ENCODE data around the gene DDB1.

Gene DDB1

GRCh38 chr11:61277186-61278000 is 55.5 kb downstream of the DDB1 start:
- DNase-seq (ENCODE audit: insufficient read length, low spot score) (no peak), FAIRE-seq (no peak)
- TF ChIP-seq POU2F2 (IDR thresholded peaks at IDR 0.05; ENCODE audit: low read depth, low read length) (no peak), SPI1 (IDR thresholded peaks at IDR 0.05; ENCODE audit: low read depth, low read length) (no peak)

- FAIRE-seq = no peak
- no peak for DNase-seq (ENCODE audit: insufficient read length, low spot score)
- no peak for TF ChIP-seq PAX5 (IDR thresholded peaks at IDR 0.05; ENCODE audit: insufficient read depth, low read length, severe bottlenecking)
Measured at GRCh38 chr11:61275191-61275590, 57.7 kb downstream of the DDB1 start.

GRCh38 chr11:61274084-61274483 is 58.8 kb downstream of the DDB1 start:
- FAIRE-seq (no peak), DNase-seq (ENCODE audit: insufficient read length, low spot score) (no peak)
- TF ChIP-seq POLR2AphosphoS5 (IDR thresholded peaks at IDR 0.05; ENCODE audit: low read depth, low read length) = no peak
- no peak for TF ChIP-seq SPI1 (IDR thresholded peaks at IDR 0.05; ENCODE audit: low read depth, low read length)
- TF ChIP-seq PAX5 (IDR thresholded peaks at IDR 0.05; ENCODE audit: insufficient read depth, low read length, severe bottlenecking) = no peak
- no peak for TF ChIP-seq TAF1 (IDR thresholded peaks at IDR 0.05; ENCODE audit: low read depth, low read length)
- no peak for TF ChIP-seq POLR2A (IDR thresholded peaks at IDR 0.05; ENCODE audit: low read depth, low read length)
- no peak for TF ChIP-seq POU2F2 (IDR thresholded peaks at IDR 0.05; ENCODE audit: low read depth, low read length)

GRCh38 chr11:61273178-61274078 is 59.5 kb downstream of the DDB1 start:
- DNase-seq (ENCODE audit: insufficient read length, low spot score) (no peak), FAIRE-seq (no peak)
- no peak for TF ChIP-seq POLR2A (IDR thresholded peaks at IDR 0.05; ENCODE audit: low read depth, low read length)
- no peak for TF ChIP-seq POLR2AphosphoS5 (IDR thresholded peaks at IDR 0.05; ENCODE audit: low read depth, low read length)
- no peak for TF ChIP-seq SPI1 (IDR thresholded peaks at IDR 0.05; ENCODE audit: low read depth, low read length)
- no peak for TF ChIP-seq POU2F2 (IDR thresholded peaks at IDR 0.05; ENCODE audit: low read depth, low read length)
- no peak for TF ChIP-seq PAX5 (IDR thresholded peaks at IDR 0.05; ENCODE audit: insufficient read depth, low read length, severe bottlenecking)
- TF ChIP-seq TAF1 (IDR thresholded peaks at IDR 0.05; ENCODE audit: low read depth, low read length) = no peak

- no peak for FAIRE-seq
- no peak for TF ChIP-seq POLR2A (IDR thresholded peaks at IDR 0.05; ENCODE audit: low read depth, low read length)
- no peak for TF ChIP-seq PAX5 (IDR thresholded peaks at IDR 0.05; ENCODE audit: insufficient read depth, low read length, severe bottlenecking)
- no peak for TF ChIP-seq TAF1 (IDR thresholded peaks at IDR 0.05; ENCODE audit: low read depth, low read length)
- no peak for TF ChIP-seq POLR2AphosphoS5 (IDR thresholded peaks at IDR 0.05; ENCODE audit: low read depth, low read length)
- TF ChIP-seq SPI1 (IDR thresholded peaks at IDR 0.05; ENCODE audit: low read depth, low read length) = no peak
- no peak for TF ChIP-seq POU2F2 (IDR thresholded peaks at IDR 0.05; ENCODE audit: low read depth, low read length)
- no peak for DNase-seq (ENCODE audit: insufficient read length, low spot score)
Measured at GRCh38 chr11:61272731-61273130, 60.2 kb downstream of the DDB1 start.

- DNase-seq (ENCODE audit: insufficient read length, low spot score) = peak; percentile 49
- TF ChIP-seq POLR2AphosphoS5 (IDR thresholded peaks at IDR 0.05; ENCODE audit: low read depth, low read length) (no peak), SPI1 (IDR thresholded peaks at IDR 0.05; ENCODE audit: low read depth, low read length) (no peak), TAF1 (IDR thresholded peaks at IDR 0.05; ENCODE audit: low read depth, low read length) (no peak), POU2F2 (IDR thresholded peaks at IDR 0.05; ENCODE audit: low read depth, low read length) (no peak), POLR2A (IDR thresholded peaks at IDR 0.05; ENCODE audit: low read depth, low read length) (no peak), PAX5 (IDR thresholded peaks at IDR 0.05; ENCODE audit: insufficient read depth, low read length, severe bottlenecking) (no peak)
- FAIRE-seq = peak; percentile 9
Measured at GRCh38 chr11:61270354-61271076, 62.4 kb downstream of the DDB1 start.

- no peak for FAIRE-seq
Measured at GRCh38 chr11:61268588-61269250, 64.2 kb downstream of the DDB1 start.

GRCh38 chr11:61267437-61267841 is 65.5 kb downstream of the DDB1 start:
- no peak for TF ChIP-seq POU2F2 (IDR thresholded peaks at IDR 0.05; ENCODE audit: low read depth, low read length)
- no peak for TF ChIP-seq POLR2A (IDR thresholded peaks at IDR 0.05; ENCODE audit: low read depth, low read length)
- no peak for TF ChIP-seq TAF1 (IDR thresholded peaks at IDR 0.05; ENCODE audit: low read depth, low read length)
- TF ChIP-seq POLR2AphosphoS5 (IDR thresholded peaks at IDR 0.05; ENCODE audit: low read depth, low read length) = no peak
- no peak for TF ChIP-seq SPI1 (IDR thresholded peaks at IDR 0.05; ENCODE audit: low read depth, low read length)
- no peak for TF ChIP-seq PAX5 (IDR thresholded peaks at IDR 0.05; ENCODE audit: insufficient read depth, low read length, severe bottlenecking)
- no peak for DNase-seq (ENCODE audit: insufficient read length, low spot score)
- no peak for FAIRE-seq

More at GRCh38 chr11:61268588-61269250, 64.2 kb downstream of the DDB1 start:
- no peak for DNase-seq (ENCODE audit: insufficient read length, low spot score)
- no peak for TF ChIP-seq POLR2A (IDR thresholded peaks at IDR 0.05; ENCODE audit: low read depth, low read length)
- no peak for TF ChIP-seq POU2F2 (IDR thresholded peaks at IDR 0.05; ENCODE audit: low read depth, low read length)
- TF ChIP-seq POLR2AphosphoS5 (IDR thresholded peaks at IDR 0.05; ENCODE audit: low read depth, low read length) = no peak
- no peak for TF ChIP-seq PAX5 (IDR thresholded peaks at IDR 0.05; ENCODE audit: insufficient read depth, low read length, severe bottlenecking)
- no peak for TF ChIP-seq SPI1 (IDR thresholded peaks at IDR 0.05; ENCODE audit: low read depth, low read length)
- no peak for TF ChIP-seq TAF1 (IDR thresholded peaks at IDR 0.05; ENCODE audit: low read depth, low read length)

GRCh38 chr11:61266602-61267001 is 66.3 kb downstream of the DDB1 start:
- DNase-seq (ENCODE audit: insufficient read length, low spot score) = no peak
- no peak for FAIRE-seq
- TF ChIP-seq TAF1 (IDR thresholded peaks at IDR 0.05; ENCODE audit: low read depth, low read length) = no peak
- no peak for TF ChIP-seq PAX5 (IDR thresholded peaks at IDR 0.05; ENCODE audit: insufficient read depth, low read length, severe bottlenecking)
- TF ChIP-seq POLR2A (IDR thresholded peaks at IDR 0.05; ENCODE audit: low read depth, low read length) = no peak
- TF ChIP-seq SPI1 (IDR thresholded peaks at IDR 0.05; ENCODE audit: low read depth, low read length) = no peak
- no peak for TF ChIP-seq POU2F2 (IDR thresholded peaks at IDR 0.05; ENCODE audit: low read depth, low read length)
- TF ChIP-seq POLR2AphosphoS5 (IDR thresholded peaks at IDR 0.05; ENCODE audit: low read depth, low read length) = no peak
